Measurements from ENCODE around the gene METAP1. TPM values are rescaled to one million over a fixed set of nuclear protein-coding genes. Genes with fewer than 3 reads are reported as not detected.
"Not testable (repeated sequence)": the region's sequence is repeated elsewhere in the genome, so short reads cannot be mapped to it uniquely, and the experiment has no call there.

Gene METAP1
- total RNA-seq, 1 donor from 2014 or later: 51.6 TPM

DNA sequence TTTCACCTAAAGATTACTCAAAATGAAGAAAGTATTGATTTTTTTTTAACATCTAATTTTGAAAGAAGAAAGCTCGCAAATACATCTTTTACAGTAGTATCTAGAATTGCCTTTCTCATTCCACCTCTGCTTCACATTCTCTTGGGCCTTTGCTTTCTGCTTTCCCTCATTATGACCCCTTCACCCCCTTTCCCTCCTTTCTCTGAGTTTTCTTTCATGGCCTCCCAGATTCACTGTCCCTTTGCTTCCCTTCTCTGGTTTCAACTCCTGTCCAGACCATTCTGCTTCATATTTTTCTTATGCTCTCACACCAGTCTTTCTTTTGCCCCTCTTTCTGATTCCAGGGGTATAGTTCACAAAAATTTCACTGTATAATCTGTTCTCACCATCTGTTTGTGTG, 64.0 kb downstream of the METAP1 start:
- H3K36me3 Mint-ChIP-seq: peaks cover 30% of the 10 kb centered on the region
- TF ChIP-seq, protein P1, sequence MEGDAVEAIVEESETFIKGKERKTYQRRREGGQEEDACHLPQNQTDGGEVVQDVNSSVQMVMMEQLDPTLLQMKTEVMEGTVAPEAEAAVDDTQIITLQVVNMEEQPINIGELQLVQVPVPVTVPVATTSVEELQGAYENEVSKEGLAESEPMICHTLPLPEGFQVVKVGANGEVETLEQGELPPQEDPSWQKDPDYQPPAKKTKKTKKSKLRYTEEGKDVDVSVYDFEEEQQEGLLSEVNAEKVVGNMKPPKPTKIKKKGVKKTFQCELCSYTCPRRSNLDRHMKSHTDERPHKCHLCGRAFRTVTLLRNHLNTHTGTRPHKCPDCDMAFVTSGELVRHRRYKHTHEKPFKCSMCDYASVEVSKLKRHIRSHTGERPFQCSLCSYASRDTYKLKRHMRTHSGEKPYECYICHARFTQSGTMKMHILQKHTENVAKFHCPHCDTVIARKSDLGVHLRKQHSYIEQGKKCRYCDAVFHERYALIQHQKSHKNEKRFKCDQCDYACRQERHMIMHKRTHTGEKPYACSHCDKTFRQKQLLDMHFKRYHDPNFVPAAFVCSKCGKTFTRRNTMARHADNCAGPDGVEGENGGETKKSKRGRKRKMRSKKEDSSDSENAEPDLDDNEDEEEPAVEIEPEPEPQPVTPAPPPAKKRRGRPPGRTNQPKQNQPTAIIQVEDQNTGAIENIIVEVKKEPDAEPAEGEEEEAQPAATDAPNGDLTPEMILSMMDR (IDR thresholded peaks at IDR 0.05; ENCODE audit: unreplicated experiment): no peak
- H3K27ac Mint-ChIP-seq: peak overlapping the region; percentile 55
- no peaks in the 10 kb centered on the region for H3K9me3 Mint-ChIP-seq
- H3K4me3 Mint-ChIP-seq: no peak overlapping the region
- H3K4me1 Mint-ChIP-seq: peaks cover 19% of the 10 kb centered on the region
- DNase-seq (ENCODE audit: low spot score in 2 of 2, unreplicated experiment in 2 of 2): no peak
- H3K27me3 Mint-ChIP-seq (ENCODE audit: low read depth): no peaks in the 10 kb centered on the region

DNA sequence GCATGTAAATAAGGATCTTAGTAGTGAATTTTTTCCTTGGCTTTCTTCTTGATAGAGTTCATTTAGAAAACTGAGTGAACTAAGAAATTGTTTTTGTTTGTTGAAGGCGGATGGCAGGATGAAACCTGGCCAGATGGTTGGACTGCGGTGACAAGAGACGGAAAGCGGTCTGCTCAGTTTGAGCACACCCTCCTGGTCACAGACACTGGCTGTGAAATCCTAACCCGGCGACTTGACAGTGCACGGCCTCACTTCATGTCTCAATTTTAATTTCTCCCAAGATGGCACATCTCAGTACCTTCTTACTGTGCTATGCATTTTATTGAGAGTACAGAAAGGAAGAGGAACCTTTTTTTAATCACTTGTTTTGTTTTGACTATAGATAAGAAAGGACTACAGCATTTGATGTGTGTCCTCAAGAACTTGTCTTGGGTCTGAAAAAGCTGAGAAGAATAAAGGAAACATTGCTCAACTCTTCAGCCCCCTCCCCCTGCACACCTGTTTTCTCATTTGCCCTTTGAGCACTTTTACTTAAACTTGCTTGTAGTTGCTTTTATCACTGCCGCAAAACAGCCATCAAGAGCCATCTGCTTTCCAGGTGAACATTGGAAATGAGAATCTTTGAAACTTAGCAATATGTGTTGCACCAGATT, 65.7 kb downstream of the METAP1 start:
- Mint-ChIP-seq H3K9me3 (no peaks in the 10 kb centered on the region), H3K27me3 (ENCODE audit: low read depth) (no peaks in the 10 kb centered on the region), H3K36me3 (peaks cover 37% of the 10 kb centered on the region), H3K27ac (peak overlapping the region; percentile 49), H3K4me1 (peaks cover 13% of the 10 kb centered on the region), H3K4me3 (no peak overlapping the region)
- no peak for DNase-seq (ENCODE audit: low spot score in 2 of 2, unreplicated experiment in 2 of 2)
- TF ChIP-seq, protein P1 (IDR thresholded peaks at IDR 0.05; ENCODE audit: unreplicated experiment): no peak

DNA sequence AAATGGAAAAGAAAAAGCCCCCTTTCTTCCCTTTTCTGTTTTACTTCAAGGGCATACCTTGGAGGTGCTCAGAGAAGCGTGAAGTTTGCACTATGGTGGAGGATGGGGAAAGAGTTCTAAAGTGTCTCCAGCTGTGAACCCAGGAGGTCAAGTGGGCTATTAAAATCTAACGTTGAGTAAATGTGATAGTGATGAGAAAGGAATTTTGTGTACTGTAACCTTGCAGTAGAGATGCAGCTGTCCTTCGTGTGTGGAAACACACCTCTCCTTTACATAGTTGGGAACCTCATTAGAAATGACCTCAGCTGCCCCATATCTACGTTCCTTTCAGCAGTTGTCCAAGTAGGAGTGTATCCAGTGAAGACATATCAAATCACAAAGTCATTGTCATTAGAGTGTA, 66.6 kb downstream of the METAP1 start:
- TF ChIP-seq, protein P1 (IDR thresholded peaks at IDR 0.05; ENCODE audit: unreplicated experiment): no peak
- no peak overlapping the region for H3K4me3 Mint-ChIP-seq
- no peak for DNase-seq (ENCODE audit: low spot score in 2 of 2, unreplicated experiment in 2 of 2)
- no peak overlapping the region for H3K27ac Mint-ChIP-seq
- H3K9me3 Mint-ChIP-seq: no peaks in the 10 kb centered on the region
- H3K36me3 Mint-ChIP-seq: peaks cover 40% of the 10 kb centered on the region
- peaks cover 12% of the 10 kb centered on the region for H3K4me1 Mint-ChIP-seq
- H3K27me3 Mint-ChIP-seq (ENCODE audit: low read depth): no peaks in the 10 kb centered on the region

DNA sequence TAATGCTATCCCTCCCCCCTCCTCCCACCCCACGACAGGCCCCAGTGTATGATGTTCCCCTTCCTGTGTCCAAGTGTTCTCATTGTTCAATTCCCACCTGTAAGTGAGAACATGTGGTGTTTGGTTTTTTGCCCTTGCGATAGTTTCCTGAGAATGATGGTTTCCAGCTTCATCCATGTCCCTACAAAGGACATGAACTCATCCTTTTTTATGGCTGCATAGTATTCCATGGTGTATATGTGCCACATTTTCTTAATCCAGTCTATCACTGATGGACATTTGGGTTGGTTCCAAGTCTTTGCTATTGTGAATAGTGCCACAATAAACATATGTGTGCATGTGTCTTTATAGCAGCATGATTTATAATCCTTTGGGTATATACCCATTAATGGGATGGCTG, 70.0 kb downstream of the METAP1 start:
- H3K27ac Mint-ChIP-seq; H3K4me3 Mint-ChIP-seq; H3K4me1 Mint-ChIP-seq; H3K9me3 Mint-ChIP-seq; DNase-seq (ENCODE audit: low spot score in 2 of 2, unreplicated experiment in 2 of 2); H3K27me3 Mint-ChIP-seq (ENCODE audit: low read depth): not testable (repeated sequence)
- H3K36me3 Mint-ChIP-seq: peaks cover 24% of the 10 kb centered on the region

DNA sequence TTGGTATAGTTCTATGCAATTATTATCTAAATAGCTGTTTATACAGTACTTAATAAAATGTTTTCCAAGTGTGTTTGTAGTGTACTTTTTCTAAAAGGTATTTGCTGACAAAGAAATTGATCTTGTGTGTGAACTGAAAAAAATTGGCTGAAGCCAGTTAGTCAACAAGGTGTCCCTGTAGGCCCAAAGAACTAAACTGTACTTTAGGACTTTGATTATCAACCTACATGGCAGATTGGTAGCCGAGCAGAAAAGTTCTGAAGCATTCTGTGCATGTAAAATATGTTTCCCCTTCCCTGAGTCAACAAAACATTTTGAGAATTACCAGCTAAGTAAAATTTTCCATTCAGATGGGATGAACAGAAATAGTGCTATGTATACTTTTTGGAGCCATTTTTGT, 72.1 kb downstream of the METAP1 start:
- H3K9me3 Mint-ChIP-seq: no peaks in the 10 kb centered on the region
- no peak for DNase-seq (ENCODE audit: low spot score in 2 of 2, unreplicated experiment in 2 of 2)
- no peaks in the 10 kb centered on the region for H3K4me1 Mint-ChIP-seq
- H3K27ac Mint-ChIP-seq: peak overlapping the region; percentile 5
- no peaks in the 10 kb centered on the region for H3K27me3 Mint-ChIP-seq (ENCODE audit: low read depth)
- TF ChIP-seq, protein P1 (IDR thresholded peaks at IDR 0.05; ENCODE audit: unreplicated experiment): no peak
- H3K36me3 Mint-ChIP-seq: peaks cover 22% of the 10 kb centered on the region
- no peak overlapping the region for H3K4me3 Mint-ChIP-seq

DNA sequence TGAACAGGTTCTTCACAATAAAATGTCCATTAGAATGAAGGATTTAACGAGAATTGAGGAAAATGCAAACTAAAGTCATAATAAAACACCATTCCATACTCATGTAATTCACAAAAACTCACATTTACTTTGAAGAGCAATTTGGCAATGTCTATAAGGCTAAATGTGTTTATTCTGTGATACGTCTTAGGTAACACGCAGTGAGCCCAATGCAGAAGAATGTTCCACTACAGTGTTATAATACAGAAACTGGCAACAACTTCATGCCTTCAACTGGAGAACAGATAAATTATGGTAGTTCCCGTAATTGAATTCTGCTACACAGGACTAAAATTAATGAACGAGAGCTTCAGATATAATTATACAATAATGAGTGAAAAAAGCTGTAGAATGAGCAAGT, 75.6 kb downstream of the METAP1 start:
- Mint-ChIP-seq H3K9me3 (no peaks in the 10 kb centered on the region), H3K4me3 (no peak overlapping the region), H3K27me3 (ENCODE audit: low read depth) (no peaks in the 10 kb centered on the region), H3K27ac (no peak overlapping the region), H3K4me1 (no peaks in the 10 kb centered on the region), H3K36me3 (peaks cover 33% of the 10 kb centered on the region)
- DNase-seq (ENCODE audit: low spot score in 2 of 2, unreplicated experiment in 2 of 2): no peak
- TF ChIP-seq, protein P1 (IDR thresholded peaks at IDR 0.05; ENCODE audit: unreplicated experiment): no peak
